HTR-8/SVneo (cell line): ENCODE measurements around the gene PFKFB4.

Experiments used
- DNase-seq: peaks from one replicate; pipeline ENCODE4 v3.0.0; 2011; ENCODE audit warnings: low spot score, mixed read lengths; ENCODE audit not compliant: insufficient read length
- FAIRE-seq: peaks from 2 replicates; lab custom pipeline; 2011; peaks lifted over from hg19 to GRCh38; lab: Jason Lieb, UNC

The PFKFB4 gene

GRCh38 chr3:48587686-48588085, 31.1 kb upstream of the PFKFB4 start:
- FAIRE-seq (no peak), DNase-seq (no peak)

GRCh38 chr3:48585411-48585810, 28.8 kb upstream of the PFKFB4 start:
- DNase-seq (no peak), FAIRE-seq (no peak)

GRCh38 chr3:48584836-48585235, 28.2 kb upstream of the PFKFB4 start:
- DNase-seq (no peak), FAIRE-seq (no peak)

- FAIRE-seq (no peak), DNase-seq (no peak)
Observed at GRCh38 chr3:48581621-48582481, 25.2 kb upstream of the PFKFB4 start.

GRCh38 chr3:48576647-48577046, 20.0 kb upstream of the PFKFB4 start:
- no peak for DNase-seq
- FAIRE-seq = no peak

- DNase-seq (no peak), FAIRE-seq (no peak)
Observed at GRCh38 chr3:48575366-48575765, 18.8 kb upstream of the PFKFB4 start.

- FAIRE-seq (peak; percentile 63), DNase-seq (no peak)
Observed at GRCh38 chr3:48573973-48574585, 17.5 kb upstream of the PFKFB4 start.

- DNase-seq (no peak), FAIRE-seq (no peak)
Observed at GRCh38 chr3:48572517-48572916, 15.9 kb upstream of the PFKFB4 start.

- DNase-seq (no peak), FAIRE-seq (no peak)
Observed at GRCh38 chr3:48571938-48572337, 15.3 kb upstream of the PFKFB4 start.

GRCh38 chr3:48569808-48570450, 13.3 kb upstream of the PFKFB4 start:
- DNase-seq = no peak
- no peak for FAIRE-seq

GRCh38 chr3:48569400-48569799, 12.8 kb upstream of the PFKFB4 start:
- no peak for DNase-seq
- no peak for FAIRE-seq

- FAIRE-seq (no peak), DNase-seq (no peak)
Observed at GRCh38 chr3:48568476-48568875, 11.9 kb upstream of the PFKFB4 start.

- no peak for DNase-seq
- no peak for FAIRE-seq
Observed at GRCh38 chr3:48567500-48567899, 10.9 kb upstream of the PFKFB4 start.

- FAIRE-seq (no peak), DNase-seq (no peak)
Observed at GRCh38 chr3:48567090-48567489, 10.5 kb upstream of the PFKFB4 start.

- FAIRE-seq = no peak
Observed at GRCh38 chr3:48566401-48566760, 9.8 kb upstream of the PFKFB4 start.

GRCh38 chr3:48565591-48566400, 9.2 kb upstream of the PFKFB4 start:
- peak; percentile 84 for DNase-seq
- FAIRE-seq = peak; percentile 96

More at GRCh38 chr3:48566401-48566760, 9.8 kb upstream of the PFKFB4 start:
- DNase-seq = no peak

GRCh38 chr3:48565186-48565585, 8.6 kb upstream of the PFKFB4 start:
- FAIRE-seq = peak; percentile 33
- DNase-seq = no peak

GRCh38 chr3:48564667-48565066, 8.1 kb upstream of the PFKFB4 start:
- no peak for FAIRE-seq
- DNase-seq = no peak

- FAIRE-seq (peak; percentile 88), DNase-seq (peak; percentile 85)
Observed at GRCh38 chr3:48564022-48564421, 7.4 kb upstream of the PFKFB4 start.

- DNase-seq (no peak), FAIRE-seq (no peak)
Observed at GRCh38 chr3:48563382-48563918, 6.8 kb upstream of the PFKFB4 start, which contains the start of gene UCN2. Gene UCN2, minus strand, starts transcription at chr3:48563781. Its CDS starts 657 bp downstream, at chr3:48563124.
